ENCODE results near the gene BCL2A1. TPM values are rescaled to one million over a fixed set of nuclear protein-coding genes. Genes with fewer than 3 reads are reported as not detected.
A peak's percentile ranks its signal among the peaks of the same experiment; 100 is the strongest.

Gene BCL2A1
- total RNA-seq, 1 experiment from 2014 or later: 1.4 TPM

DNA sequence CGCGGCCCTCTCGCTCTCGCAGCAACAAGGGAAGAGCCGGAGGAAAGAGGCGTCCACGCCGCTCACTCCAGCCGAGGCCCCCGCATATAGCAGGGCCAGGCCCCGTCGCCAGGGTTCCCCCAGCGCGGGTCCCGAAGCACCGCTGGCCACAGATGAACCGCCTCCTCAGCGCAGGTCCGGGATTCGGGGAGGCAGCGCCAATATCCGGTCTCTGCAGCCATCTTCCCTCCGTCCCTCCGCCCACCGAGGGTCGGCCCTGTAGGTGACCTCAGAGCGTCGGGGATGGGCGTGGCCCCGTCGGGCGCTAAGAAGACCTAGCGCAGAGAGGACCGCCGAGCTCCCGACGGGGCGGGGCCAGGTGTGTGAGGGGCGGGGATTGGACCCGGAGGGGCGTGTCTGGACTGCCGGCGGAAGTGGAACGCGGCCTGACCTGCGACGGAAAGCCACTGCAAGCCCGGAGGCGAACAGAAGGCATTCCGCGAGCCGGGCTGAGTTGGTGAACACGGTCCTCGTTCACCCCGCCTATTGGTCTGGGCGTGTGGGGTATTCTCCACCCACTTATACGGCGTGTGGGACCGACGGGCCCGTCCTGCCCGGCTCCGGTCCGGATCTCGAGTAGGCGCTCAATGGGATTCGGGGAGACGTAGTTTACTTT lies 47.4 kb downstream of the BCL2A1 start:
- Histone ChIP-seq H3K9me2 (replicated peaks; ENCODE audit: insufficient read depth, low read length) (no peaks in the 10 kb centered on the region), H3K9ac (ENCODE audit: low read length) (peak overlapping the region; percentile 92), H3K4me1 (ENCODE audit: low read length) (peaks cover 12% of the 10 kb centered on the region), H4K20me1 (ENCODE audit: insufficient read depth, low read depth, low read length) (no peaks in the 10 kb centered on the region), H3K9me3 (ENCODE audit: low read length) (peaks cover 25% of the 10 kb centered on the region), H3K27me3 (ENCODE audit: low read length) (no peaks in the 10 kb centered on the region), H3K79me2 (ENCODE audit: low read length) (peaks cover 39% of the 10 kb centered on the region), H3K36me3 (ENCODE audit: insufficient read depth, low read length) (peaks cover 34% of the 10 kb centered on the region), H3K4me2 (ENCODE audit: low read depth, low read length, poor library complexity, severe bottlenecking) (peak overlapping the region; percentile 70), H3K4me3 (ENCODE audit: low read length) (peak overlapping the region; percentile 85), H3K27ac (ENCODE audit: low read length) (peak overlapping the region; percentile 77), H2AFZ (ENCODE audit: low read length) (peak overlapping the region; percentile 73; the same call in 1 of the 2 replicates)
- DNase-seq: peak; percentile 99

GRCh38 chr15:79923079-79923514 lies 47.9 kb downstream of the BCL2A1 start:
- peak; percentile 85 for DNase-seq
- peaks cover 38% of the 10 kb centered on the region for H3K36me3 ChIP-seq (ENCODE audit: insufficient read depth, low read length)
- peak overlapping the region; percentile 77 for H3K27ac ChIP-seq (ENCODE audit: low read length)
- no peaks in the 10 kb centered on the region for H3K27me3 ChIP-seq (ENCODE audit: low read length)
- H3K4me1 ChIP-seq (ENCODE audit: low read length): peaks cover 12% of the 10 kb centered on the region
- H3K79me2 ChIP-seq (ENCODE audit: low read length): peaks cover 41% of the 10 kb centered on the region
- no peaks in the 10 kb centered on the region for H4K20me1 ChIP-seq (ENCODE audit: insufficient read depth, low read depth, low read length)
- no peaks in the 10 kb centered on the region for H3K9me2 ChIP-seq (replicated peaks; ENCODE audit: insufficient read depth, low read length)
- H3K4me3 ChIP-seq (ENCODE audit: low read length): peak overlapping the region; percentile 85
- H3K4me2 ChIP-seq (ENCODE audit: low read depth, low read length, poor library complexity, severe bottlenecking): peak overlapping the region; percentile 68
- peak overlapping the region; percentile 92 for H3K9ac ChIP-seq (ENCODE audit: low read length)
- peaks cover 29% of the 10 kb centered on the region for H3K9me3 ChIP-seq (ENCODE audit: low read length)
- H2AFZ ChIP-seq (ENCODE audit: low read length): peak overlapping the region; percentile 64; the same call in 1 of the 2 replicates

- peak overlapping the region; percentile 85 for H3K4me3 ChIP-seq (ENCODE audit: low read length)
- peaks cover 42% of the 10 kb centered on the region for H3K79me2 ChIP-seq (ENCODE audit: low read length)
- peak overlapping the region; percentile 77; the same call in 1 of the 2 replicates for H3K27ac ChIP-seq (ENCODE audit: low read length)
- peaks cover 43% of the 10 kb centered on the region for H3K36me3 ChIP-seq (ENCODE audit: insufficient read depth, low read length)
- no peak for DNase-seq
- H4K20me1 ChIP-seq (ENCODE audit: insufficient read depth, low read depth, low read length): no peaks in the 10 kb centered on the region
- H3K9me2 ChIP-seq (replicated peaks; ENCODE audit: insufficient read depth, low read length): no peaks in the 10 kb centered on the region
- peak overlapping the region; percentile 68 for H3K4me2 ChIP-seq (ENCODE audit: low read depth, low read length, poor library complexity, severe bottlenecking)
- peaks cover 29% of the 10 kb centered on the region for H3K9me3 ChIP-seq (ENCODE audit: low read length)
- H2AFZ ChIP-seq (ENCODE audit: low read length): no peak overlapping the region
- no peaks in the 10 kb centered on the region for H3K27me3 ChIP-seq (ENCODE audit: low read length)
- peaks cover 12% of the 10 kb centered on the region for H3K4me1 ChIP-seq (ENCODE audit: low read length)
- peak overlapping the region; percentile 92 for H3K9ac ChIP-seq (ENCODE audit: low read length)
These were observed 48.4 kb downstream of the BCL2A1 start for GRCh38 chr15:79922512-79923078.

DNA sequence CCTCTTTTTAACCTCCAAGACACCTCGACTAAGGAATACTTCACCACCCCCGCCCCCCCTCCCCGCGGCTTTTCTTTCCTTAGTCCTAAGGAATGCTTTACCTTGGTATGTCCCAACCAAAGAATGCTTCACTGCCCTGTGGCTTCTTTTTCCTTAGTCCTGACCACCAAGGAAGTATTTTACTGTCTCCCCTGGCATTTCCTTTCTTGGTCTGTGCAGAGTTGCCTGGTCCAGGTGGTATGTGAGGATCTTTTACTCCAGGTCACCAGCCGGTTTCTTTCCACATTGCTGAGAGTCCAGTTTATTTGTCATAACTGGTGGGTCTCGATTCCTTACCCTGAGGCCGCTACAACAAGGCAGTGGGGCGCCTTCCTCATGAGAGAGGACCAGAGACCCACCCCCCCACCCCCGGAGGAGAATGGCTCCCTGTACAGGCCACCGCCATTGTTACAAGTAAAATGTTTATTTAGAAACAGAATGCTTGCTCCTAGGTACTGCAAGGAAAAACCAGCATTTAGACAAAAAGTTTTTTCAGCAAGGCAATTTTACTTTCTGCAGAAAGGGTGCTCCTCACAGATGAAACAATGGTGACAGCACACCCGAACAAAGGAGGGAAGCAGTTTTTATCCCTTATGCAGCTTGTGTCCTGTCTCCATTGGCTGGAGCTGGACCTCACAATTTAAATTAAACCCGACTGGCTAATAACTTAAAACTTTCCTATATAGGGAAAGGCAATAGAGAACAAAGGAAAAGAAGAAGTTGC lies 51.1 kb downstream of the BCL2A1 start:
- Histone ChIP-seq H3K27ac (ENCODE audit: low read length) (no peak overlapping the region), H3K79me2 (ENCODE audit: low read length) (peaks cover 55% of the 10 kb centered on the region), H4K20me1 (ENCODE audit: insufficient read depth, low read depth, low read length) (no peaks in the 10 kb centered on the region), H3K9ac (ENCODE audit: low read length) (no peak overlapping the region), H3K4me2 (ENCODE audit: low read depth, low read length, poor library complexity, severe bottlenecking) (no peak overlapping the region), H3K4me1 (ENCODE audit: low read length) (peaks cover 12% of the 10 kb centered on the region), H3K9me3 (ENCODE audit: low read length) (peaks cover 46% of the 10 kb centered on the region), H3K36me3 (ENCODE audit: insufficient read depth, low read length) (peaks cover 62% of the 10 kb centered on the region), H3K9me2 (replicated peaks; ENCODE audit: insufficient read depth, low read length) (no peaks in the 10 kb centered on the region), H2AFZ (ENCODE audit: low read length) (no peak overlapping the region), H3K4me3 (ENCODE audit: low read length) (no peak overlapping the region), H3K27me3 (ENCODE audit: low read length) (no peaks in the 10 kb centered on the region)
- peak; percentile 55 for DNase-seq

GRCh38 chr15:79919090-79919748 lies 51.8 kb downstream of the BCL2A1 start:
- Histone ChIP-seq H3K27ac (ENCODE audit: low read length) (no peak overlapping the region), H4K20me1 (ENCODE audit: insufficient read depth, low read depth, low read length) (no peaks in the 10 kb centered on the region), H2AFZ (ENCODE audit: low read length) (no peak overlapping the region), H3K9me3 (ENCODE audit: low read length) (peaks cover 53% of the 10 kb centered on the region), H3K4me3 (ENCODE audit: low read length) (no peak overlapping the region), H3K27me3 (ENCODE audit: low read length) (no peaks in the 10 kb centered on the region), H3K4me1 (ENCODE audit: low read length) (peaks cover 6% of the 10 kb centered on the region), H3K79me2 (ENCODE audit: low read length) (peaks cover 62% of the 10 kb centered on the region), H3K36me3 (ENCODE audit: insufficient read depth, low read length) (peaks cover 69% of the 10 kb centered on the region), H3K9me2 (replicated peaks; ENCODE audit: insufficient read depth, low read length) (no peaks in the 10 kb centered on the region), H3K4me2 (ENCODE audit: low read depth, low read length, poor library complexity, severe bottlenecking) (no peak overlapping the region), H3K9ac (ENCODE audit: low read length) (no peak overlapping the region)
- DNase-seq: no peak

DNA sequence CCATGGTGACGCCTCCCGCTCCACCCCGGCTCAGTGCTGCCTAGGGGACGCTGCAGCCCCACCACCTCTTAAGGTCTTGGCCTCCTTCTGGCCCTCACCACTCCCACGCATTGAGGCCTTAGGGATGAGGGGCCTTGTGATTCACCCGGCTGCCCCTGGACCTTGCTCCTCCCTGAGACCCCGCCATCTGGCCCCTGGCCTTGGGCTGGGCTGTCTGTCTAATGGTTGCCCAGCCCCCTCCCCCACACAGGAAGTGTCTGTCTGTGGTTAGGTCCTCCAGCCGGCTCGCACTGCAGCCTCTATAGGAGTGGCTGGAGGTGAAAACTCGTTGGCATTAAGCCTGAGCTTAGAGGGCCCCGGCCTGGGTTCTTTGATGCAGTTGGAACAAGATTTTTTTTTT lies 52.7 kb downstream of the BCL2A1 start:
- peaks cover 78% of the 10 kb centered on the region for H3K36me3 ChIP-seq (ENCODE audit: insufficient read depth, low read length)
- H4K20me1 ChIP-seq (ENCODE audit: insufficient read depth, low read depth, low read length): no peaks in the 10 kb centered on the region
- H3K4me3 ChIP-seq (ENCODE audit: low read length): no peak overlapping the region
- H3K4me1 ChIP-seq (ENCODE audit: low read length): peaks cover 6% of the 10 kb centered on the region
- H3K9me2 ChIP-seq (replicated peaks; ENCODE audit: insufficient read depth, low read length): no peaks in the 10 kb centered on the region
- H3K79me2 ChIP-seq (ENCODE audit: low read length): peaks cover 67% of the 10 kb centered on the region
- H3K9me3 ChIP-seq (ENCODE audit: low read length): peaks cover 58% of the 10 kb centered on the region
- H3K27me3 ChIP-seq (ENCODE audit: low read length): no peaks in the 10 kb centered on the region
- no peak for DNase-seq
- H3K9ac ChIP-seq (ENCODE audit: low read length): no peak overlapping the region
- no peak overlapping the region for H3K4me2 ChIP-seq (ENCODE audit: low read depth, low read length, poor library complexity, severe bottlenecking)
- no peak overlapping the region for H3K27ac ChIP-seq (ENCODE audit: low read length)
- no peak overlapping the region for H2AFZ ChIP-seq (ENCODE audit: low read length)

DNA sequence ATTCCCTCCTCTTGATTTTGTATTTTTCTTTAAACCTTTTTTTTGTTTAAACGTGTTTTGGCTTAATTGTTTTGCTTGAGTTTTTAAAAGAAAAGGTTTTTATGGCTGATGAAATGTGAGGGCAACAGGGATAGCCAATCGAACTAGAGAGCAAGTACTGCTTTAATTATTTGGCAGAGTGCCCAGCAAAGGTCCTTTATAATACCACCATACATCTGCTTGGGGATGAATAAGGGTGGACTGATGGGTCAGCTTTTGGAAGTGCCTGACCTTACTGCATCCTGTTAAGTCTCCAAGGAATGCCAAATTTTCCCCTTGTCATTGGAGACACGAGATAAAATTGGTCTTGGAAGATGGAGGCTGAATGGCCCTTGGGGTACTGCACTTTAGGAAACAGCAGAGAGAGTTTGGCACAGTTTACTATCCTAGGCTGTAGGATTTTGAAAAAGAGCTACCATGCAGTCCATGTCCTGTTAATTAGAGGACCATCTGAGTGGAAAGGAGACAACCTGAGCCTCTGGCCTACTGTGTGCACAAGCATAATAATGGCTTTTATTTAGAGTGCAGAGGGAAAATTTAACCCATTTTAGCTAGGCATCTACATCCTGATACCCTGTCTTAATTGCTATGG lies 54.4 kb downstream of the BCL2A1 start:
- Histone ChIP-seq H3K36me3 (ENCODE audit: insufficient read depth, low read length) (peaks cover 83% of the 10 kb centered on the region), H3K4me2 (ENCODE audit: low read depth, low read length, poor library complexity, severe bottlenecking) (no peak overlapping the region), H3K4me1 (ENCODE audit: low read length) (no peaks in the 10 kb centered on the region), H3K27me3 (ENCODE audit: low read length) (no peaks in the 10 kb centered on the region), H4K20me1 (ENCODE audit: insufficient read depth, low read depth, low read length) (no peaks in the 10 kb centered on the region), H3K27ac (ENCODE audit: low read length) (no peak overlapping the region), H3K79me2 (ENCODE audit: low read length) (peaks cover 63% of the 10 kb centered on the region), H3K4me3 (ENCODE audit: low read length) (no peak overlapping the region), H3K9ac (ENCODE audit: low read length) (no peak overlapping the region), H3K9me2 (replicated peaks; ENCODE audit: insufficient read depth, low read length) (no peaks in the 10 kb centered on the region), H2AFZ (ENCODE audit: low read length) (no peak overlapping the region), H3K9me3 (ENCODE audit: low read length) (peaks cover 54% of the 10 kb centered on the region)
- DNase-seq: no peak

All from Karpas-422 (cell line).